T-helper 22 cell (primary cell): ENCODE results near the gene EHD3.

Source experiments
- DNase-seq: peaks from one replicate; pipeline ENCODE4 v3.0.0-alpha.2; 2020; ENCODE audit warnings: low read depth

Gene EHD3

GRCh38 chr2:31233741-31234682 is at the start of gene EHD3:
Gene EHD3 (plus strand): TSS chr2:31234152. CDS start chr2:31234622, 470 bp downstream.
- DNase-seq = peak; percentile 48

- DNase-seq = no peak
These were observed 46.8 kb upstream of the EHD3 start for GRCh38 chr2:31187166-31187565.

- no peak for DNase-seq
These were observed 45.8 kb upstream of the EHD3 start for GRCh38 chr2:31188131-31188530.

- no peak for DNase-seq
These were observed 44.8 kb upstream of the EHD3 start for GRCh38 chr2:31189141-31189540.

- DNase-seq = no peak
These were observed 43.8 kb upstream of the EHD3 start for GRCh38 chr2:31190188-31190587.

- no peak for DNase-seq
These were observed 42.0 kb upstream of the EHD3 start for GRCh38 chr2:31191931-31192330.

GRCh38 chr2:31192396-31192795 is 41.6 kb upstream of the EHD3 start:
- DNase-seq = no peak

GRCh38 chr2:31192851-31193392 is 41.0 kb upstream of the EHD3 start:
- no peak for DNase-seq

- no peak for DNase-seq
These were observed 40.1 kb upstream of the EHD3 start for GRCh38 chr2:31193806-31194205.

- DNase-seq = no peak
These were observed 37.3 kb upstream of the EHD3 start for GRCh38 chr2:31196622-31197021.

GRCh38 chr2:31197166-31197565 is 36.8 kb upstream of the EHD3 start:
- DNase-seq = no peak

- DNase-seq = no peak
These were observed 36.3 kb upstream of the EHD3 start for GRCh38 chr2:31197669-31198068.

- no peak for DNase-seq
These were observed 34.7 kb upstream of the EHD3 start for GRCh38 chr2:31199206-31199605.

- no peak for DNase-seq
These were observed 33.0 kb upstream of the EHD3 start for GRCh38 chr2:31200972-31201371.

GRCh38 chr2:31202041-31202440 is 31.9 kb upstream of the EHD3 start:
- no peak for DNase-seq

- no peak for DNase-seq
These were observed 31.1 kb upstream of the EHD3 start for GRCh38 chr2:31202833-31203232.

GRCh38 chr2:31203916-31204315 is 30.0 kb upstream of the EHD3 start:
- DNase-seq = no peak

- DNase-seq = no peak
These were observed 29.2 kb upstream of the EHD3 start for GRCh38 chr2:31204783-31205182.

- DNase-seq = no peak
These were observed 28.8 kb upstream of the EHD3 start for GRCh38 chr2:31205186-31205585.

- DNase-seq = no peak
These were observed 28.3 kb upstream of the EHD3 start for GRCh38 chr2:31205613-31206012.

- no peak for DNase-seq
These were observed 26.2 kb upstream of the EHD3 start for GRCh38 chr2:31207790-31208189.

- no peak for DNase-seq
These were observed 25.7 kb upstream of the EHD3 start for GRCh38 chr2:31208240-31208639.
